PC-9 (cell line): Measurements from ENCODE around the gene CYB5B. TPM values are rescaled to one million over a fixed set of nuclear protein-coding genes. Genes with fewer than 3 reads are reported as not detected.
A peak's percentile ranks its signal among the peaks of the same experiment; 100 is the strongest.

Experiments used
- BruUV-seq: library from RNA; stranded (reverse); fragments of 400-500 nt; replicated peaks from 2 replicates; lab custom pipeline; 2021; lab: Mats Ljungman, UMichigan
- CTCF ChIA-PET: fragments of 300-600 bp; sonication (Branson Sonifier 250); formaldehyde crosslinking; loops from one replicate; lab custom pipeline; 2022; ENCODE audit warnings: antibody characterized with exemption; lab: Charles Lee
- POLR2A ChIA-PET: fragments of 300-600 bp; sonication (Branson Sonifier 250); formaldehyde crosslinking; loops from one replicate; lab custom pipeline; 2022; ENCODE audit warnings: antibody characterized with exemption; ENCODE audit not compliant: unreplicated experiment; lab: Charles Lee
- DNase-seq, 2 experiments: peaks; one replicate each; pipeline versions ENCODE4 v3.0.0 to v3.0.0-alpha.2; 2015 to 2022; ENCODE audit warnings: mixed read lengths in 1 of 2
- H2AFZ ChIP-seq: fragments of 200-600 bp; sonication (generic); 2 replicates; pipeline ENCODE4 v1.8.1; 2017; ENCODE audit warnings: antibody characterized with exemption
- H3F3A ChIP-seq: fragments of 200-600 bp; sonication (generic); 2 replicates; pipeline ENCODE4 v1.8.1; 2017; ENCODE audit warnings: antibody characterized with exemption, mild to moderate bottlenecking, low read depth; ENCODE audit not compliant: insufficient read depth
- H3K27ac ChIP-seq: fragments of 200-600 bp; sonication (generic); 2 replicates; pipeline ENCODE4 v1.6.1; 2016; ENCODE audit warnings: mixed run types
- H3K27me3 ChIP-seq: fragments of 200-600 bp; sonication (generic); 2 replicates; pipeline ENCODE4 v1.6.1; 2016; ENCODE audit warnings: low read depth, mixed run types; ENCODE audit not compliant: insufficient read depth
- H3K36me3 ChIP-seq: fragments of 200-600 bp; sonication (generic); 2 replicates; pipeline ENCODE4 v1.6.1; 2016; ENCODE audit warnings: low read depth, mixed run types
- H3K4me1 ChIP-seq: fragments of 200-600 bp; sonication (generic); replicated peaks from 2 replicates; pipeline ENCODE4 v1.6.1; 2016; ENCODE audit warnings: mixed run types; ENCODE audit not compliant: insufficient read depth
- H3K4me2 ChIP-seq: fragments of 200-600 bp; sonication (generic); 2 replicates; pipeline ENCODE4 v1.6.1; 2017; ENCODE audit warnings: mixed run types
- H3K4me3 ChIP-seq: fragments of 200-600 bp; sonication (generic); 2 replicates; pipeline ENCODE4 v1.6.1; 2016; ENCODE audit warnings: mixed run types
- H3K79me2 ChIP-seq: fragments of 200-600 bp; sonication (generic); 2 replicates; pipeline ENCODE4 v1.6.1; 2017; ENCODE audit warnings: low read depth, mixed run types
- H3K9me2 ChIP-seq: fragments of 200-600 bp; sonication (generic); 2 replicates; pipeline ENCODE4 v1.8.1; 2017; ENCODE audit warnings: mild to moderate bottlenecking; ENCODE audit not compliant: insufficient read depth
- H3K9me3 ChIP-seq: fragments of 200-600 bp; sonication (generic); 2 replicates; pipeline ENCODE4 v1.8.1; 2016; ENCODE audit warnings: low read depth; ENCODE audit not compliant: insufficient read depth
- H4K20me1 ChIP-seq: fragments of 200-600 bp; sonication (generic); 2 replicates; pipeline ENCODE4 v1.8.1; 2017; ENCODE audit not compliant: insufficient read depth
- EZH2 ChIP-seq: fragments of 200-600 bp; sonication (generic); IDR thresholded peaks from 2 replicates; pipeline ENCODE4 v1.8.0; 2017; ENCODE audit warnings: antibody characterized with exemption, low read depth
- intact Hi-C: fragments of 100-400 bp; cut with micrococcal nuclease; formaldehyde crosslinking; loops from one replicate; pipeline ENCODE4 v1.10.0; 2022; ENCODE audit not compliant: unreplicated experiment
- total RNA-seq: library from RNA; stranded (reverse); gene quantifications from 2 replicates; pipeline ENCODE4 v1.2.3, GENCODE V29; 2021
- TF ChIP-seq, protein P1 (sequence below): fragments of 200-600 bp; sonication (generic); conservative IDR thresholded peaks from 2 replicates; pipeline ENCODE4 v1.6.1; 2017; ENCODE audit warnings: mixed run types, antibody characterized with exemption, mild to moderate bottlenecking, moderate library complexity

CYB5B gene
- total RNA-seq, 1 experiment from 2014 or later, result 29.3 TPM

DNA sequence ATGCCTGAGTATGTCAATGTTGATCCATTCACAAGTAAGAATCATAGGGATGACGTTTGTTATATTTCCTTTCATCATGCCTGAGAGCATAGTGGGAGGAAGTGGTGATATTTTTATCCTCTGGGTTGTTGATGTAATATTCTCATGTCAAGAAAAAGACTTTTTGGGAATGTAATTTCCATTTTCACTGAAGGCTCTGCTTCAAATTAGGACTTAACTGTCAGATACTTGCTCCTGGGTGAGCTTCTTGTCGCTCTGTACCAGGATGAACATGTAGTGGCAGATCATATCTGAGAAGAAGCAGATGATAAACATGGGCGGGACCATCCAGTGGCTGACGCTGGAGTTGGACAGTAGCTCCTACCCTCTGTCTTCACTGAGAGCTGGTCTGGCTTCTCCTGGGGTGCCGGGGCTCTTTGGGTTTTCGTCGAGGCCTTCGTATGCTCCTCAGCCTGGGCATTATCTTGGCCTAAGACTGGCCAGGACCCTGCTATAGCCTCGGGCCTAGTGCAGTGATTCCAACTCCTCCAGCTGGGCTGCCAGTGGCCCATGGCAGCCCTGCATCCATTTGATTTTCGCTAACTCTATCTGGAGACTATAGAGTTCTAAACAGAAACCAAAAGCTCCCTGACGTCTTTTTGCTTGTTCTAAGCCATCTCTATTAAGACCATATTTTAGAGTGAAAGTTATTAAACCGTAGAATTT lies 19.7 kb downstream of the CYB5B start:
- TF ChIP-seq EZH2, result no peak
- TF ChIP-seq, protein P1, sequence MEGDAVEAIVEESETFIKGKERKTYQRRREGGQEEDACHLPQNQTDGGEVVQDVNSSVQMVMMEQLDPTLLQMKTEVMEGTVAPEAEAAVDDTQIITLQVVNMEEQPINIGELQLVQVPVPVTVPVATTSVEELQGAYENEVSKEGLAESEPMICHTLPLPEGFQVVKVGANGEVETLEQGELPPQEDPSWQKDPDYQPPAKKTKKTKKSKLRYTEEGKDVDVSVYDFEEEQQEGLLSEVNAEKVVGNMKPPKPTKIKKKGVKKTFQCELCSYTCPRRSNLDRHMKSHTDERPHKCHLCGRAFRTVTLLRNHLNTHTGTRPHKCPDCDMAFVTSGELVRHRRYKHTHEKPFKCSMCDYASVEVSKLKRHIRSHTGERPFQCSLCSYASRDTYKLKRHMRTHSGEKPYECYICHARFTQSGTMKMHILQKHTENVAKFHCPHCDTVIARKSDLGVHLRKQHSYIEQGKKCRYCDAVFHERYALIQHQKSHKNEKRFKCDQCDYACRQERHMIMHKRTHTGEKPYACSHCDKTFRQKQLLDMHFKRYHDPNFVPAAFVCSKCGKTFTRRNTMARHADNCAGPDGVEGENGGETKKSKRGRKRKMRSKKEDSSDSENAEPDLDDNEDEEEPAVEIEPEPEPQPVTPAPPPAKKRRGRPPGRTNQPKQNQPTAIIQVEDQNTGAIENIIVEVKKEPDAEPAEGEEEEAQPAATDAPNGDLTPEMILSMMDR, result no peak
- CTCF ChIA-PET, result no interaction called here
- intact Hi-C loops, result loop anchor here (10.0 kb wide), 1 partner anchor 201 kb away; no protein-coding TSS in a partner anchor
- Histone ChIP-seq H3K36me3 (peaks cover 44% of the 10 kb centered on the region), H3K4me1 (no peaks in the 10 kb centered on the region; the same call in 1 of the 2 replicates), H3K9me2 (no peaks in the 10 kb centered on the region), H3K9me3 (no peaks in the 10 kb centered on the region), H3K4me2 (no peak overlapping the region), H3K27ac (no peak overlapping the region; the same call in 1 of the 2 replicates), H4K20me1 (peaks cover 39% of the 10 kb centered on the region), H3K27me3 (no peaks in the 10 kb centered on the region), H2AFZ (no peak overlapping the region), H3K79me2 (peaks cover 82% of the 10 kb centered on the region), H3F3A (peaks cover 39% of the 10 kb centered on the region), H3K4me3 (no peak overlapping the region)
- no TSS peak for BruUV-seq
- DNase-seq, result no peak
- POLR2A ChIA-PET, result no interaction called here

DNA sequence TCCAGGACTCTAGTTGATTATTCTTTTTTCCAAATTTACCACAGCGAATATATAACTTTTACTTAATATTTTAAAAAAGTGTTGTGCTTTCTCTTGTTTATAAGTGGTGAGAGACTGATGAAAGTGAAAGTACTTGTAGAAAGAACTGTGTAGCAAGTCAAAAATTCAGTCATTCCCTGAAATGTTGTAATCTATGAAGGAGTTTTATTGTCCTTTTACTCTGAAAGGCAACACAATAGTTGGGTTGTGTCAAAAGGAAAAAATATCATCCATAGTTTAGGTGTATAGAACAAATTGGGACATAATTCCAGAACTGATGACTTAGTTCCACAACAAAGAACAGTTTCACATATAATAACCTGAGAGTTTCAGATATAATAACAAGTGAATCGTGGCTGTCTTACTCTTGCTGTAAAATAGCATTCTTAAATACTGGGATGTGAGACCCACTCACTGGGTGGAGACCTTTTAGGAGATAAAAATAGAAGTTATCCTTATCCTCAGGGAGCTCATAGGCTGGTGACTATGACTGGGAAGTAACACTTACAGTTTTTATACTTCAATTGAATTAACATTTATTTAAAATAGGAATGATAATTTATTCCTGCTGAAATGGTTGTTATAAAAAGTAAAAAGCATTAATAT lies 20.6 kb downstream of the CYB5B start:
- H3K4me3 ChIP-seq, result no peak overlapping the region
- BruUV-seq, result no TSS peak
- intact Hi-C loops, result loop anchor here (10.0 kb wide), 1 partner anchor 200 kb away; no protein-coding TSS in a partner anchor
- H3F3A ChIP-seq, result peaks cover 47% of the 10 kb centered on the region
- peaks cover 47% of the 10 kb centered on the region for H3K36me3 ChIP-seq
- DNase-seq, result no peak
- H3K9me2 ChIP-seq, result no peaks in the 10 kb centered on the region
- TF ChIP-seq, protein P1, result no peak
- no peak for TF ChIP-seq EZH2
- no peak overlapping the region for H2AFZ ChIP-seq
- peak overlapping the region; percentile 2; the same call in 1 of the 2 replicates for H3K27ac ChIP-seq
- H3K4me2 ChIP-seq, result no peak overlapping the region
- peaks cover 32% of the 10 kb centered on the region for H4K20me1 ChIP-seq
- no peaks in the 10 kb centered on the region for H3K27me3 ChIP-seq
- no peaks in the 10 kb centered on the region; the same call in 1 of the 2 replicates for H3K4me1 ChIP-seq
- ChIA-PET CTCF (no interaction called here), POLR2A (no interaction called here)
- no peaks in the 10 kb centered on the region for H3K9me3 ChIP-seq
- H3K79me2 ChIP-seq, result peaks cover 80% of the 10 kb centered on the region

DNA sequence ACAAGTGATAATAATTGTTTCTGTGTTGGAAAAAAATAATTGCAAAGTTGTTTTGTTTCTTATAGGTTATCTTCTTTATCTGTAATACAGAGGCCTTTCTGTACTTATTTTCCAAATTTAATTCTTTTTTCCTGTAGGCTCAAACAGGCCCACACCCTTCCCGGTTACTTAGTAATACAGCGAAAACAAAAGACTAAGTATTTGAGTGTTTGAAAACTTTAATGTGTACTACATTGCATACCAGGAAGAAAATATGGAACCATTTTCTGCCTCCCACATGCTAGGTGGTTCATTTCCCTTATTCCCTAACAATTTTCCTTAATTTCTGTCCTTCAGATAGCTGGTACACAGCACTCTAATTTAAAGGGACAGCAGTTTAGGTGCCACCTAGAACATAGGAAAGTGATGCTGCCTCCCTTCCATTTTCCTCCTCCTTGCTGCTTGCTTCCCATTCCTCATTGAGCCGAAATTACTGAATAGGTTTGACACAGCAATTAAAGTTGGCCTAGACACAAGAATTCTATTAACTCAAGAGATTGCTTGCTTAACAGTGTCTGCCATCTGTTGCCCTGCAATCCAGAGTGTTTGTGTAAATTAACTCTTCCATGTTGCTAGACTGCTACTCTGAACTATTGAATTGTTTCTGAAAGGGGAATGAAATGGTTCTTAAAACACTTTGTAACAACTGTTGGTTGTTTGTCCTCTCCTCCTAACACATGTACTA lies 24.2 kb downstream of the CYB5B start:
- Histone ChIP-seq H3K9me2 (no peaks in the 10 kb centered on the region), H3K4me2 (no peak overlapping the region), H3K79me2 (peaks cover 61% of the 10 kb centered on the region), H3K9me3 (no peaks in the 10 kb centered on the region), H4K20me1 (peaks cover 19% of the 10 kb centered on the region), H3K4me3 (no peak overlapping the region), H3K27me3 (no peaks in the 10 kb centered on the region), H2AFZ (no peak overlapping the region), H3K4me1 (no peaks in the 10 kb centered on the region; the same call in 1 of the 2 replicates), H3K36me3 (peaks cover 45% of the 10 kb centered on the region), H3F3A (peaks cover 61% of the 10 kb centered on the region), H3K27ac (peak overlapping the region; percentile 25)
- POLR2A ChIA-PET, result no interaction called here
- DNase-seq, result no peak
- BruUV-seq, result no TSS peak
- TF ChIP-seq, protein P1, result no peak
- CTCF ChIA-PET, result interaction anchor here (0.6 kb wide), 2 partner anchors 69 to 134 kb away, joined by 4 read pairs; no protein-coding TSS in a partner anchor
- intact Hi-C loops, result loop anchor here (10.0 kb wide), 1 partner anchor 196 kb away; no protein-coding TSS in a partner anchor
